Testis (tissue), 3 donors: Measurements from ENCODE around the gene ACER1. TPM values are rescaled to one million over a fixed set of nuclear protein-coding genes. Genes with fewer than 3 reads are reported as not detected.
A peak's percentile ranks its signal among the peaks of the same experiment; 100 is the strongest.
"Not testable (repeated sequence)": the region's sequence is repeated elsewhere in the genome, so short reads cannot be mapped to it uniquely, and the experiment has no call there.

ENCODE experiments used
- DNase-seq: peaks from one replicate; pipeline ENCODE4 v3.0.0-alpha.2; 2019
- H3K27ac ChIP-seq, 2 donors: fragments of 200-600 bp; sonication (generic); one replicate each; pipeline ENCODE4 v1.5.1; 2019
- H3K27me3 ChIP-seq: fragments of 200-600 bp; sonication (generic); one replicate; pipeline ENCODE4 v1.5.1; 2019
- H3K36me3 ChIP-seq: fragments of 200-600 bp; sonication (generic); one replicate; pipeline ENCODE4 v1.5.1; 2017; ENCODE audit warnings: low read depth; ENCODE audit errors: missing control alignments
- H3K4me1 ChIP-seq: fragments of 200-600 bp; sonication (generic); one replicate; pipeline ENCODE4 v1.5.1; 2019
- H3K4me3 ChIP-seq, 2 donors: fragments of 200-600 bp; sonication (generic); one replicate each; pipeline ENCODE4 v1.5.1; 2017 to 2019
- H3K9me3 ChIP-seq: fragments of 200-600 bp; sonication (generic); one replicate; pipeline ENCODE4 v1.5.1; 2017
- CTCF ChIP-seq, 3 experiments: fragments of 450-650 bp in 2 of 3; fragments of 200-600 bp in 1 of 3; sonication (generic) in 1 of 3; IDR thresholded peaks; one replicate each; pipeline ENCODE4 v1.5.1; 2016 to 2019; ENCODE audit warnings: antibody characterized with exemption in 3 of 3, mild to moderate bottlenecking in 2 of 3, moderate library complexity in 1 of 3
- POLR2A ChIP-seq: fragments of 450-650 bp; IDR thresholded peaks from one replicate; pipeline ENCODE4 v1.6.1; 2017; ENCODE audit warnings: antibody characterized with exemption, mild to moderate bottlenecking, moderate library complexity
- WGBS, 2 donors: methylation state at CpG; one replicate each; pipeline ENCODE4 v1.1.5; 2018; 5-methylcytosine and 5-hydroxymethylcytosine counted together
- intact Hi-C: fragments of 100-400 bp; cut with DNase I; formaldehyde crosslinking; loops from one replicate; pipeline ENCODE4 v1.15.1; 2023; ENCODE audit warnings: low total_unique reads
- polyA plus RNA-seq: library from polyadenylated mRNA; stranded (reverse); fragments of 350-450 nt; fragmentation: Illumina TruSeq; extraction: RNeasy Lipid Tissue Mini Kit (QIAGEN cat#74804); gene quantifications from one replicate; pipeline ENCODE4 v1.2.3, GENCODE V29; 2014; ENCODE audit warnings: low read depth, low replicate concordance; ENCODE audit not compliant: insufficient read depth
- total RNA-seq, 2 donors: library from RNA; depleted of rRNA; stranded (reverse); fragments of >200 nt; gene quantifications; one replicate each; pipeline ENCODE4 v1.2.3, GENCODE V29; 2016

Gene ACER1
- total and polyA plus RNA-seq, 3 donors from 2014 or later = 0.39 to 1.0 (median 0.99) TPM

DNA sequence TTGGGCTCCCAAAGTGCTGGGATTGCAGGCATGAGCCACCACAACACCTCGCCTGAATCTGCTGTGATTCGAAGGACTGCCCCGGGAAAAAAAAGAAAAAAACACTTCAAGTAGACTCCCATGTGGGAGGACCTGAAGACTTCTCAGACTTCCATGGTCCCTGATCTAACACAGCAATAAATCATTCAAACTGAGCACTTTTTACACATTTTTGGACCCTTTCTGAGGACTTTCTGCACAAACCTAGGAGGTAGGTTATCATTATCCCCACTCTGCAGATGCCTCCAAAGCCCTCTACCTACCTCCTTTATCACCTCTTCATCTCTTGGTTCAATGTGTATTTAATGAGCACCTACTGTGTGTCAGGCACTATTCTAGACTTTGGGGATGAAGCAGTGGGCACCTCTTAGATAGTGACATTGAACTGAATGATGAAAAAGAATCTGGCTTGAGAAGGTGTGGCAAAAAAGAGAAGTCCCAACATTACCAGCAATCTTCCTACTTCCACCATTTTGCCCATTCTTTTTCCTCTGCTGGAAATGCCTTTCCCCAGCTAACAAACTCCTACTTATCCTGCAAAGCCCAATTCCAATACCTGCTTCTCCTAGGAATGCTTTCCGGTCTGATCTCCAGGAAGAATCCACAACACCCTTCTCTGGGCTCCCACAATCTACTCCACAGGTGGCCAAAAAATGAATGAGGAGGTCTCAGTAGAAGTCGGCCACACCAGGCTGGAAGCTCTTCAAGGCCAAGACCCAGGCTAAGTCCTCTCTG lies 26.3 kb upstream of the ACER1 start:
- peaks cover 9% of the 10 kb centered on the region for H3K4me1 ChIP-seq
- DNase-seq = no peak
- intact Hi-C loops = no loop called here
- TF ChIP-seq CTCF (IDR thresholded peaks at IDR 0.05) (no peak), POLR2A (no peak)
- H3K9me3 ChIP-seq = no peaks in the 10 kb centered on the region
- H3K27me3 ChIP-seq = no peaks in the 10 kb centered on the region
- H3K36me3 ChIP-seq = no peaks in the 10 kb centered on the region
- WGBS, 2 donors = 70 to 72% methylated on average over 5 of the region's 5 CpGs
- no peak overlapping the region for H3K27ac ChIP-seq
- no peak overlapping the region for H3K4me3 ChIP-seq

DNA sequence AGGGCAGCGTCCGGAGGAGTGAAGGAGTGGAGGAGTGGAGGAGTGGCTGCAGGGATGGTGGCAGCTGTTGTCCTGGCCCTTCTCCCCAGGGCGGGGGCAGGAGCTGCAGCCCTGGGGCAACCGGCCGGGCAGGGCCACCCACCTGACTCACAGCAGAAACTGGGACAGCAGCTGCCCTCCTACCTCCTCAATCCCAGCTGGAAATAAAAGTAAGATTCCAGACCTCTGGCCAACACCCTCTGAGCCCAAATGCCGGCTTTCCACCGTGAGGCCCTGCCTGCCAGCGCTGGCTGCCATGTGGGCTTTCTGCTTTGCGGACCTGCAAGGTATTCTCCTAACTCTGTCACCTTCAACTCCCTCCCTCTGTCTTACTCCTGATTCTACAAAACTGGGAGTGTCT lies 24.6 kb upstream of the ACER1 start:
- H3K4me3 ChIP-seq = no peak overlapping the region
- WGBS, 2 donors = 41 to 64% methylated on average over 8 to 9 of the region's 9 CpGs
- H3K9me3 ChIP-seq = no peaks in the 10 kb centered on the region
- no peak overlapping the region for H3K27ac ChIP-seq
- no peak for DNase-seq
- TF ChIP-seq CTCF (IDR thresholded peaks at IDR 0.05) (no peak), POLR2A (no peak)
- intact Hi-C loops = no loop called here
- no peaks in the 10 kb centered on the region for H3K27me3 ChIP-seq
- no peaks in the 10 kb centered on the region for H3K36me3 ChIP-seq
- peaks cover 9% of the 10 kb centered on the region for H3K4me1 ChIP-seq

DNA sequence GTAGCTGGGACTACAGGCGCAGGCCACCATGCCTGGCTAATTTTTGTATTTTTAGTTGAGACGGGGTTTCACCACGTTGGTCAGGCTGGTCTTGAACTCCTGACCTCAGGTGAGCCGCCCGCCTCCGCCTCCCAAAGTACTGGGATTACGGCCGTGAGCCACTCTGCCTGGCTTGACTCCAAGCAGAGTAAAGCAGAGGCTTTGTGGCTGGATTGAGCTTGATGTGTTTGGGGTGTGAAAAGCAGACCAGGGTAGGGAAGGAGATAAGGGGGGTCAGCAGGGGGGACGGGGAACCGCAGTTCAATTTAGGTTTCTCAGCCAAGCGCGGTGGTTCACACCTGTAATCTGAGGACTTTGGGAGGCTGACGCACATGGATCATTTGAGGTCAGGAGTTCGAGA lies 23.8 kb upstream of the ACER1 start:
- H3K4me1 ChIP-seq = peaks cover 6% of the 10 kb centered on the region
- WGBS, 2 donors = 84 to 85% methylated on average over 10 to 14 of the region's 14 CpGs
- no peak for TF ChIP-seq CTCF (IDR thresholded peaks at IDR 0.05)
- no peak for TF ChIP-seq POLR2A
- H3K27me3 ChIP-seq = no peaks in the 10 kb centered on the region
- intact Hi-C loops = no loop called here
- H3K27ac ChIP-seq = no peak overlapping the region
- H3K9me3 ChIP-seq = no peaks in the 10 kb centered on the region
- no peak overlapping the region for H3K4me3 ChIP-seq
- H3K36me3 ChIP-seq = no peaks in the 10 kb centered on the region
- no peak for DNase-seq

- intact Hi-C loops = not testable (repeated sequence)
- 91 to 94% methylated on average over 3 to 35 of the region's 46 CpGs for WGBS, 2 donors
Observed at GRCh38 chr19:6355321-6356040, 22.1 kb upstream of the ACER1 start.

DNA sequence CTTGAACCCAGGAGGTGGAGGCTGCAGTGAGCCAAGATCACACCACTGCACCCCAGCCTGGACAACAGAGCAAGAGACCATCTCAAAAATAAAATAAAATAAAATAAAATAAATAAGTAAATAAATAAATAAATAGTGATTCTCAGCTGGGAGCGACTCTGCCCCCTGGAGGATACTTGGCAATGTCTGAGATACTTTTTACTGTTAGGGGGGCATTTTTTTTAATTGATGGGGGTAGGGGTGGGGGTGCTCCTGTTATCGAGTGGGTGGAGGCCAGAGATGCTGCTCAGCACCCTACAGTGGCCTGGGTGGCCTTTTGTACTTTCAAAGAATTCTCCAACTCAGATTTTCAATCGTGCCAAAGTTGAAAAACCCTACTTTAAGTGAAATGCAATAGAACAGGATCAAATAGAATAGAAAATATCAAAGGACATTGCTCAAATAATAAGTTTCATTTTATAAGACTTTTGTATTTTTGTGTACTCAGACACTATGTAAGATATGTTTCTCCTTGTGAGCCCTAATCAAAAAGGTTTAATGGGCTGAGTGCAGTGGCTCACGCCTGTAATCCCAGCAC lies 20.8 kb upstream of the ACER1 start:
- no peak for DNase-seq
- H3K9me3 ChIP-seq = no peaks in the 10 kb centered on the region
- TF ChIP-seq POLR2A (no peak), CTCF (IDR thresholded peaks at IDR 0.05) (peak in 2 of 3 experiments; percentile 17 to 62)
- H3K27ac ChIP-seq = no peak overlapping the region
- no peak overlapping the region for H3K4me3 ChIP-seq
- no peaks in the 10 kb centered on the region for H3K36me3 ChIP-seq
- H3K4me1 ChIP-seq = peaks cover 4% of the 10 kb centered on the region
- H3K27me3 ChIP-seq = no peaks in the 10 kb centered on the region
- 46 to 63% methylated on average over 4 of the region's 4 CpGs for WGBS, 2 donors
- intact Hi-C loops = no loop called here

More at GRCh38 chr19:6355321-6356040, 22.1 kb upstream of the ACER1 start:
- not testable (repeated sequence) for H3K4me3 ChIP-seq, H3K9me3 ChIP-seq, DNase-seq, H3K27me3 ChIP-seq, H3K36me3 ChIP-seq, H3K4me1 ChIP-seq, H3K27ac ChIP-seq
